T47D (cell line): Measurements from ENCODE around the gene FANCE.

Experiments used
- DNase-seq, 2 experiments: peaks; one replicate each; pipeline versions ENCODE4 v3.0.0 to v3.0.0-alpha.2; 2011 to 2012; ENCODE audit warnings: low read depth in 1 of 2, low spot score in 1 of 2
- JUND ChIP-seq: IDR thresholded peaks from 2 replicates; pipeline ENCODE4 v1.6.1; 2012; ENCODE audit warnings: low read depth
- in situ Hi-C: cut with HindIII; loops from 2 replicates; pipeline ENCODE4 v1.10.0; 2016; ENCODE audit warnings: low sequenced_read_pairs, low pct_unique_long_range_greater_than_20kb

Gene FANCE

GRCh38 chr6:35463292-35463691 is 11.2 kb downstream of the FANCE start:
- in situ Hi-C loops = no loop called here
- TF ChIP-seq JUND = no peak
- DNase-seq = no peak

DNA sequence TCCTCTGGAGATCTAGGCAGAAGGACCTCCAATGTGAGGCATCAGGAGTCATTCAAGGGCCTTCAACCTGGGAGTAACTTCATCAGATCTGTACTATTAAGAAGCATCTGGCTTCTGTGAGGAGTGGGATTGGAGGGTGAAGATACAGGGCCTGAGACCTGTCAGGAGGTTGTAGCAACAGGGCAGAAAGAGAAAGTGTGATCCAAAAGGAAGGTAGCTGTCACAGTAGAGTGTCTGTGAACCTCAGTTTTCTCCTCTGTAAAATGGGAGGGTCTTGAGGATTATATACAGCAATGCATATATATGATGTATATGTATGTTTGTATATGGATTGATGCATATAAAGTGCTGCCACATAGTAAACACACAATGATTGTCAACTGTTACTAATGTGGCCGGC is 13.5 kb downstream of the FANCE start:
- no peak for TF ChIP-seq JUND
- no peak for DNase-seq
- in situ Hi-C loops = no loop called here

DNA sequence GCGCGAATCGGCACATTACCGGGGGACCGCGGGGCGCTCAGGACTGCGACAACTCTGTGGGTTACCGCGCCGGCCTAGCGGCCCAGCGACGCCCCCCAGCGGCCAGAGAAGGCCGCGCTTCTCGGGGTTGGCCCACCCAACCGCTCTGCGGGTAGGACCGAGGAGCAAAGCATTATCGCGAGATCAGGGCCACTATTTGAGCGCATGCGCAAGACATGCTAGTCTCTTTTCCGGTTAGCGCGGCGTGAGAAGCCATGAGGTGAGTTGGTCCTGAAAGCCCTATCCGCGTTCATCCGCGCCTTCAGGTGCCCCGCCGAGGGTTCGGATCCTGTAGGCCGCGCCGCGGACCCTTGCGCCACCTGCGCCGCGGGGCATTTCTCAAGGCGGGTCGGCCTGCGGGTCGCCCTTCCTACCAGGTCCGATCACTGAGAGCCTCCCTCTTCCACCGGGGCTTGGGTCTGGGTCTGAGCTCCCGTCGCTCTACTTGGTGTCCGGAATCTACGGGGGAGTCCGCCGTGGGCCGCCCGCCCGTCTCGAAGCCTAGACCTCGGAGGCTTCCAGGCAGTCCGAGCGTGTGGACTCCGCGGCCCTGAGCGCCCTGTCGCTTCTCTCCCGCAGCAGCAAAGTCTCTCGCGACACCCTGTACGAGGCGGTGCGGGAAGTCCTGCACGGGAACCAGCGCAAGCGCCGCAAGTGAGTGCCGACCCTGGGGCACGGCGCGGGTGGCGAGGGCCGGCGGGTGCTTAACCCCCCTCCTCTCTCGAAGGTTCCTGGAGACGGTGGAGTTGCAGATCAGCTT is 16.2 kb downstream of the FANCE start, which contains the start of gene RPL10A:
Gene RPL10A, plus strand, starts transcription at position 221 of the 799 bp plus-strand sequence. Its CDS starts 34 bp downstream, at position 255.
- DNase-seq = peak; percentile 67 to 98
- in situ Hi-C loops = no loop called here
- no peak for TF ChIP-seq JUND

DNA sequence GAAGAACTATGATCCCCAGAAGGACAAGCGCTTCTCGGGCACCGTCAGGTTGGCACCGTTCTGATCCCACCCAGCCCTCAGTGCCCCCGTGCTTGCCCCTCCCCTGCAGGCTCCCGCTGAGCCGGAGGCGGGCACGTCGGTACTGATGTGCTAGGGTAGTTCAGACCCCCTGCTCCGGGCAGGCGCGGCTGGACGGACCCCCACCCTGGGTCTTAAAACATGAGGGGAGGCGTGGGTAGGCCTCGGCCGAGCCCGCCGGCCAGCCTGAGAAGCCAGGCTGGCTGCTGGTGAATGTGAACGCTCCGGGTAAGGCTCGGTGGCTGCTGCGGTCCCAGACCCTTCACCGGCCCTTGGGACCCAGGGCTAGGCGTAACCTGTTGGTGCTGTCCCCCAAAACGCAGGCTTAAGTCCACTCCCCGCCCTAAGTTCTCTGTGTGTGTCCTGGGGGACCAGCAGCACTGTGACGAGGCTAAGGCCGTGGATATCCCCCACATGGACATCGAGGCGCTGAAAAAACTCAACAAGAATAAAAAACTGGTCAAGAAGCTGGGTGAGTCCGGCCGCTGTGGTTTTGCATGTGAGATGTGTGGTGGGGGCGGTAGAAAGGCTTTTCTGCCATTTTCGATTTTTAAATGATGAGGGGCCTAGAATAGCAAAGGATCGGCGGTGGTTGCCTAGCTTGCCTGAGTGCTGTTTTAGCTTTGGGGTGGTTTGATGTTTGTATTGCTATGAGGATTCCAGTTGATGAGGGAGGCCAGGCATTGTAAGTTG is 17.0 kb downstream of the FANCE start:
- no peak for TF ChIP-seq JUND
- in situ Hi-C loops = no loop called here
- DNase-seq = no peak

- peak in 1 of 2 experiments; percentile 87 for DNase-seq
- in situ Hi-C loops = no loop called here
- no peak for TF ChIP-seq JUND
These were observed 17.9 kb downstream of the FANCE start for GRCh38 chr6:35469751-35470662.

DNA sequence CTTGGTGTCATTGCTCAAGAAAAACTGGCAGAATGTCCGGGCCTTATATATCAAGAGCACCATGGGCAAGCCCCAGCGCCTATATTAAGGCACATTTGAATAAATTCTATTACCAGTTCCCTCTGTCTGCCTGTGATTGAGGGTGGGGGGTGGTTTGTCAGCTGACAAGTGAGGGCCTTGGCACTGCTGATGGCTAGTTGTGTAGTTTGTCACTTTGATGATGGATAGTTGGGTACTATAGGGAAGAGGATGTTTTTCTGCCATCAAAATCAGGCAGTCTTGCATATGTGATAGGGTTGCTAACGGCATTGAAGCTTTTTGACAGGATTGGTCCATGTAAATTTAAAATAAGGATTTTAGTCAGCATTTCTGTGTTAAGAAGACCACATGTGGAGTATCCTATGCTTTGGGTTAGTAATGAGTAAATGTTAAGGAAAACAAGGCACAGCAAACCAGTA is 18.6 kb downstream of the FANCE start:
- TF ChIP-seq JUND = no peak
- in situ Hi-C loops = no loop called here
- no peak for DNase-seq

DNA sequence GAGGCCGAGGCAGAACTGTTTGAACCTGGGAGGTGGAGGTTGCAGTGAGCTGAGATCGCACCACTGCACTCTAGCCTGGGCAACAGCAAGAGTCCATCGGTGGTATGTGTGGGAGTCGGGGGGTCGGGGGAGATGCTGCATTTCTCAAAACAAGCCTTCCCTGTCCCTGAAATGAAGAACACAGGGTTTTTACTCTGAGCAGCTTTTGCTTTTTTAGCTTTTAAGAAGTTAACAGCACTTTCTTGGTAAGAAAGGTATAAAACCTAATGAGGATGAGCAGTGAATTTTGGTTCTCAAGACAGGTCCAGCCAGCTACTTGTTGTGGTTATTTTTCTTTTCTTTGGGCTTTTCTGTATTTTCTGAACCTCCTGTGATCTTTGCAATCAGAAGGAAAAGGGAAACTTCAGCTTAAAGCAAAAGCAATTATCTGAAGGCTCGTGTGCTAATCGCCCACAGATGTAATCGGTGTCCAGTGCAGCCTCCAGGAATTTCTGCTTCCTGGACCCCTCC is 19.8 kb downstream of the FANCE start:
- in situ Hi-C loops = no loop called here
- no peak for DNase-seq
- TF ChIP-seq JUND = no peak

DNA sequence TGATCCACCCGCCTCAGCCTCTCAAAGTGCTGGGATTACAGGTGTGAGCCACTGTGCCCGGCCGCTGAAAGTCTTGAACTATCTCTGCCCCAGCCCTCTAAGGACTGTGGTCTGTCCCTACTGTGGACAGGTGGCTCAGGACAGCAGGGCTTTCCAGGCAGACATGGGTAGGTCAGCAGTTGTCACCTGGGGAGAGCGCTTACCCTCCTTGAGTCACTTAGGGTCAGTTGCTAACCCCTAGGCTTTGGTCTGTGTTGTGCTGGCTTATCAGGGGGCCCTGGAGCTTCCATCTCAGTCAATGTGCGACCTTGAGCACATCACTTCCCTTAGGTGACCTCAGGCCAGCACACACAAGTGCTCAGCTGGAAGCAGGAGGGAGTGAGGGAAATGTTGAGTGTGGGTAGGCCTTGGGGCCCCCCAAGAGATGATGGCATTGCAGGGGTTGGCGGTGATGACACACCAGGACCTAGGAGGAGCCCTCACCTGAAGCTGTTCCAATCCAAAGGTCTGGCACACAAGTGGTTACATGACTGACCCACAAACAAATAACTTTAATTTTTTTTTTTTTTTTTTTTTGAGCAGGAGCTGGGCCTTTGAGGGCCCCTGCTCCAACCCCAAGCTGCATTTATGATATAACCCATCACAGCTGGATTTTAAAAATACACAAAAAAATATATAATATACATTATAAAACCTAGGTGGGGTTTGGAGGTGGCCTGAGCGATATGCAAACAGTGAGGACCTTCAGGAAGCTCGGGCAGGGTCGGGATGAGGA is 21.1 kb downstream of the FANCE start:
- TF ChIP-seq JUND = no peak; the same call in 1 of the 2 replicates
- no peak for DNase-seq
- in situ Hi-C loops = no loop called here

DNA sequence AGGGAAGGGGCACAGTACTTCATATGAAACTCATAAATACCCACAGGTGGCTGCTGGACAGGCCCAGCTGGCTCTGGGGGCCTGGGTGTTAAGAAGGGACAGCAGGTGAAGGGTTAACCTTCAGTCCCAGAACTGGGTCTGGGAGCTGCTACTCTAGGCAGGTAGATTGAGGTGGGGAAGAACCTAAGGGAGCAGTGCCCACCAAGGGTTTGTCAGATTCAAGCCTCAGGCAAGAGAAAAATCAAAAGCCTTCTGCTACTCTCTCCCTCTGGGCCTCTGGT is 21.7 kb downstream of the FANCE start:
- no peak for DNase-seq
- in situ Hi-C loops = no loop called here
- no peak for TF ChIP-seq JUND

GRCh38 chr6:35474131-35474941 is 22.2 kb downstream of the FANCE start:
- in situ Hi-C loops = no loop called here
- DNase-seq = no peak
- TF ChIP-seq JUND = no peak
